NCI-H82 (cell line): Measurements from ENCODE around the gene ISCA2.
A peak's percentile ranks its signal among the peaks of the same experiment; 100 is the strongest.
"Not testable (repeated sequence)": the region's sequence is repeated elsewhere in the genome, so short reads cannot be mapped to it uniquely, and the experiment has no call there.

ENCODE experiments used
- DNase-seq: peaks from one replicate; lab custom pipeline; 2025; lab: John Stamatoyannopoulos, UW

The ISCA2 gene

DNA sequence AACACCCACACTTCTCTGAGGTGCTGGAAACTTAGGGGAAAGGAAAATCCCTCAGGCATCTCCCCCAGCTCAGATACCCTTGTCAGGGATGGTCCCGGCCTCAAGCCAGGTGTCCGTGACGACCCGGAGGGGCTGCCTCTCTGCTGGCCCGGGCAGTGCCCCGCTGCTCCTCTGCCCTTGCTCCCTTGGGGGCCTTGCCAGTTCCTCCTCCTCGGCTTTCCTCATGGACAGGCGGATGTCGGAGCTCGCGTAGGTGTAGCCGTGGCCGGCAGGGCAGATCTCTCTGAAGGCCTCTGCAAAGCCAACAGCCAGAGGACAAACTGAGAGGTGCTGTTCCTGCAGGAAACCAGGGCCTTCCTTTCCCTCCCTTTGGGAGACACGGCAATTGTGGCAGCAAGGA is 34.8 kb downstream of the ISCA2 start:
- DNase-seq: no peak

DNA sequence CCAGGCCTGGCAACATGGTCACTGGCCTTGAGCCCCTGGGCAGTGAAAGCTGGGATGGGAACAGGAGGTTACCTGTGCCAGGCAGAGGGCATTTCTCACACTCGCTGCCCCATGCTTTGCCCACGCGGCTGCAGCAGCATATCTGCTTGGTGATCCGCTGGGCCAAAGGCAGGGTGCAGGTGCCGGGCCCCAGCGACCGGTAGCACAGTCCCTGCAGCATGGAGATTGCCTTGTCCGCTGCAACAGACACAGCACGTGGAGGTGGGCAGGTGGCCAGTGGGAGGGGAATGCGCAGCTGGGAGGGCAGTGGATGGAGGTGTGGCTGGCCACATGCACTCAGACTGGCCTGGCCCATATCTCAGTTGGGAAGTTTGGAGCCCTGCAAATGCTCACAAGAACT is 35.3 kb downstream of the ISCA2 start:
- DNase-seq: no peak

GRCh38 chr14:74531006-74531405 is 37.4 kb downstream of the ISCA2 start:
- DNase-seq: no peak

- peak; percentile 63 for DNase-seq
These were observed 37.9 kb downstream of the ISCA2 start for GRCh38 chr14:74531467-74531866.

DNA sequence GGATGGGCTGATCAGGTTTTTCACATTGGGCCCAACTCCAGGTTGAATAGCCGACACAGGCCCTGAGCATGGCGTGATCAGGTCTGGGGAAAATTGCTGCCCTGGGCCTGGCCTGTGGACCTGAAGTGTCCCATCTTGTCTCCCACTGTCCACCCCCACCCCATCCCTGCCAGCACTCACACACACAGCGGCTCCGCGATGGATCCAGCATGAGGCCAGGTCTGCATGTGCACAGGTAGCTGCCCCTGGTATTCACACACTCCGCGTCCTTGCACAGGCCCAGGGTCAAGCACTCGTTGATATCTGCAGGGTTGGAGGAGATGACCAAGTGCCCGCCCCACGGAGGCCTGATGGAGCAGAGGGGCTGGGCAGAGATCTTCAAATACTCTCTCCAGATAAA is 38.7 kb downstream of the ISCA2 start:
- DNase-seq: no peak

DNA sequence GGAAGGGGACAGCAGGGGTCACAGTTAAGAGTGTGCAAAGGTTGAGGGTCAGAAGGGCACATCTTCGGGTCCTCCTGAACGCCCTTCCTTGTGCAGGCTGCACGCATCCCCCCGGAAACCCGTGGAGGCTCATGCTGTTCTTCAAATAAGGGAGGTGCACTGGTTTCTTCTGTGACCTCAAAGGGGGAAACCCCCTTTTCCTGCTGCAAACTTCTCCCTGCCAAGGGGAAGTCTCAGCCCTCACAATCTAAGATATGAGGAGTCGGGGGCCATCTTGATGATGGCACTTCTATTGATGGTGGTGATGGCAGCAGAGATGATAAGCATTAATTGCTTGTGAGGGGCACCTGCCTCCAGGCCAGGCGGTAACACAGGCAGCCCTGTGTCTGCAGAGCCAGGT is 40.0 kb downstream of the ISCA2 start:
- DNase-seq: no peak

- DNase-seq: no peak
These were observed 42.3 kb downstream of the ISCA2 start for GRCh38 chr14:74535756-74536325.

DNA sequence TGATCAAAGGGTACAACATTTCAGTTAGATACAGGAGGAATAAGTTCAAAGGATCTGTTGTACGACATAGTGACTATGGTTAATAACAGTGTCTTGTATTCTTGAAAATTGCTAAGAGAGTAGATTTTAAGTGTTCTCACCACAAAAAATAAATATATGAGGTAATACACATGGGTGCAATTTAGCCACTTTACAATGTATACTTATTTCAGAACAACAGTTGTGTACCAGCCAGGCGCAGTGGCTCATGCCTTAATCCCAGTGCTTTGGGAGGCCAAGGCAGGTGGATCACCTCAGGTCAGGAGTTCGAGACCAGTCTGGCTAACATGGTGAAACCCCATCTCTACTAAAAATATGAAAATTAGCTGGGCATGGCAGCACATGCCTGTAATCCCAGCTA is 42.8 kb downstream of the ISCA2 start:
- not testable (repeated sequence) for DNase-seq

DNA sequence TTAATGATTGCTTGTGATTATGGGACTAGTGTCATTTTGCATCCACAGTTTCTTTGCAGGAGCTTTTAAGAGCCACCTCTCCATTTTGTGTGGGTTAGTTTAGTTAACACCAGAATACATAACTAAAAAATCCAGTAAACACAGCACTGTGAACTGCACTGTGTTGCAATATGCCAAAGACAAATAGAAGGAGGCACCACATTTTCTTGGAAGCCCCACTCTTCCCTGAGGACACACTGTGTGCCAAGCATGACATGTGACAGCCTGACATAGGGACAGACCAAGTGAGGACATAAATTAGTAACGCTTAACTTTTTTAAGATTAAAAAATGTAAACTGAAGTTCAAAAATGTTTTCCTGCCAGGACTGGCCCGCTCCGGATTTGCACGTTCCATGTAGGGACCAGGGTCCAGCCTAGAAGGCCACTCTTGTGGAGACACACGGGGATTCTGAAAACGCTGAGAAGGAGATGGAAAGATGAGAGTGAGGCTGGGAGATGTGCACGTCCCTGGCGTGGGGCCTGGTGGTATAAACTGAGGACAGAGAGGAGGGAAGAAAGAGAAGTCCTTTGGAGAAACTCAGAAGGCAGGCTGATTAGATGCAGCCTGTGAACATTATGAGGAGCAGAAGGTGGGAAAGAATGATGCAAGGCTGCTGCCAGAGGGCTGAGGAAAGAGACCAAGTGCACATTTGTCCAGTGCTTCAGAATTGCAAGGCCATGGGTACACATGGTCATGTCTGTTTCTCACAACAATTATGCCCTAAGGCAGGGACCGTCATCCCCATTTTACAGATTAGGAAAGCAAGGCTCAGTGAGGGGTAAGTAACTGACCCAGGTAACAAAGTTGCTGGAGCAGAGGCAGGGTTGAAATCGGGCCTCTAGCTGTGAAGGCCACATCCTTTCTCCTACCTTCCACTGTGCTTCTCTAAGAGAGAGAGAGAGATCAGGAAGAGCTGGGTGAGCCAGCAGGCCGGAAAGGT is 45.1 kb downstream of the ISCA2 start:
- DNase-seq: no peak

DNA sequence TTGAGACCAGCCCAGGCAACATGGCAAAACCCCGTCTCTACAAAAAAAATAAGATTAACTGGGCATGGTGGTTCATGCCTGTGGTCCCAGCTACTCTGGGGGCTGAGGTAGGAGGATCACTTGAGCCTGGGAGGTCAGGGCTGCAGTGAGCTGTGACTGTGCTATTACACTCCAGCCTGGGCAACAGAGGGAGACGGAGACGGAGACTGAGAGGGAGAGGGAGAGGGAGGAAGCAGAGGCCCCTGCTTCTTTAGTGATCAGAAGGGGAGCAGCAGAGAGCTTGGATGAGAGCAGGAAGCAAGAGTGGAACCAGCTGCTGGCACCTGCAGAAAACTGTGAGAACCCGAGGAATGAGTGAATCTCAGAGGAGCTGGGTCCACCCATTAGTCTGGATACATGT is 45.9 kb downstream of the ISCA2 start:
- no peak for DNase-seq

DNA sequence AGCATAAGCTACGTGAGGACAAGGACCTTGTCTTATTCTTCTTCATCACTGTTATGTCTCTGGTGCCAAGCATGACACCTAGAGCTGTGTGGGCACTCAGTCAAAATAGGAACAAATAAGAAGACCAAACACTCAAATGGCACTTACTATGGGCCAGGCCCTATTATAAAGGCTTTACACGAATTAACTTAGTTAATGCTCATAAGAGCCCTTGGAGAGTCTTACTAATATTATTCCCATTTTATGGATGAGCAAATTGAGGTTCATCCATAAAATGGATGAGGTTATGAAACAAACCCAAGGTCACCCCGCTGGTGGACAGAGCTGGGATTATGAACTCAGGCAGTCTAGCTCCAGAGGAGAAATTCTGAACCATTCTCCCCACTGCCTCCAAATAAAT is 47.7 kb downstream of the ISCA2 start:
- DNase-seq: no peak

GRCh38 chr14:74542056-74542685 is 48.6 kb downstream of the ISCA2 start:
- no peak for DNase-seq

DNA sequence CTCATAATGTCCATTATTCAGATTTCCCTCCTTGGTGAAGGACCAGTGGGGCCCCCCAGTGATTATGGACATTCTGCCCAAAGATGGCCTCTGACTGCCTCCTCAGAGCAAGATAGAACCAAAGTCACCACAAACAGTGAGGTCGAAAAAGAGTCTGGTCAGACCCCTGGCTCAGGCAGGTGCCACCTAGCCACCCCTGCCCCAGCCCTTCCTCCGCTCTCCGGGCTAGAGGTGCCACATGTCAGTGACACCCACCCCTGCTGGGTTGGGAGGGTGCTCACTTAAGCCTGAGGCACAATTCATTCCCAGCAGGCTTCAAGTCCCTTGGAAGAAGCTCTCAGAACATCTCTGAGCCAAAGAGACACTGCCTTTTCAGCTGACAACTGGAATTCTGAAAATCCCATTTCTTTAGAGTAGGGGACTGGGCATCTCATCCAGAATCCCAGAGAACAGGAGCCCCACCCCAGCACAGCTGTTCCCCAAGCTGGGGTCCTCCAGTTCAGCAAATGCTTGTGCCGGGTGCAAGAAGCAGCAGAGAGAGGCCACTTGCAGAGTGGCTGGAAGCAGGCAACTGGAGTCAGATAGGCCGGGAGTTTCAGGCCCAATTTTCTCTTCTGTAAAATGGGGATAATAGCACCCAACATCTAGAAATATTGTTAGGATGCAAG is 50.3 kb downstream of the ISCA2 start:
- DNase-seq: no peak

DNA sequence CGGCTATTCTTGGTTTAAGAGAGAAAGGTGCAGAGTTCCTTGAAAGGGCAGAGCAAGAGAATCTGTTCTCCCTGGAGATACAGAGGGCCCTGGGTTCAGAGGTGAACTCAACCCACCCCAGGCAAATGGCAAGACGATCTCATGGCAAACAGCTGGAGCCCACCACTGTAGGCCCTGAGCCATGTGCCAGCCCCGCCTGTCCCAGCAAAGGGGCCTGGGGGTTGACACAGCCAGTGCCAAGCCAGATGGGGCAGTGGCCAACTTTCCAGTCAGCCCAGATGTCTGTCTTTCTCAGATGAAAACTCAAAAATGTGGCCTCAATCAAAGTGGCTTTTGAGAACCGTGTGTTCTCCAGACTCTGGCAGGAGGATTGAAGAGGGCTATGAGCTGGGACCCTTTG is 51.8 kb downstream of the ISCA2 start:
- DNase-seq: no peak

DNA sequence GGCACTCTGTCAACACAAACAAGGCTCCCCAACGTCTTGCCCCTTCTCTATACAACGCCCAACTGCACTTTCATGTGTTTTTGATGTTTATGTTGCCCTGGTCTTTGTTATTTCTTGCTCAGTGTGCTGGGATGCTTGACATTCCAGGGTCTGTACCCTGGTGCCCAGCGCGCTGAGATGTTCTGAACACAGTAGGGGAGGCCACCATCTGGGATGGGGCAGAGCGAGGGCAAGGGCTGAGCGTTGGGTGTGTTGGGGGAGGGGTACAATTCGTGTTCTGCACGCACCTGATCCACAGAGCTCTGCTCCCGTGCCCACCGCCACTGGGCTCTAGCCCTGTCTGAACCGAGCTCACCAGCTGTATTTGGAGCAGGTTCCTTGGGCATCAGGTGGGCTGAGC is 52.9 kb downstream of the ISCA2 start:
- DNase-seq: no peak
